NCI-H1436 (cell line): Measurements from ENCODE around the gene CD72.
"Not testable (repeated sequence)": the region's sequence is repeated elsewhere in the genome, so short reads cannot be mapped to it uniquely, and the experiment has no call there.

Experiments used
- DNase-seq: peaks from one replicate; lab custom pipeline; 2025; lab: John Stamatoyannopoulos, UW

The CD72 gene

GRCh38 chr9:35588506-35588905, 29.7 kb downstream of the CD72 start:
- not testable (repeated sequence) for DNase-seq

- DNase-seq = not testable (repeated sequence)
These were observed 33.5 kb downstream of the CD72 start for GRCh38 chr9:35584681-35585080.

GRCh38 chr9:35583521-35583920, 34.7 kb downstream of the CD72 start:
- not testable (repeated sequence) for DNase-seq

GRCh38 chr9:35579659-35580227, 38.5 kb downstream of the CD72 start:
- DNase-seq = not testable (repeated sequence)

GRCh38 chr9:35579130-35579529, 39.1 kb downstream of the CD72 start:
- DNase-seq = no peak

GRCh38 chr9:35577486-35577885, 40.7 kb downstream of the CD72 start:
- DNase-seq = no peak

GRCh38 chr9:35575478-35575877, 42.7 kb downstream of the CD72 start:
- no peak for DNase-seq

GRCh38 chr9:35574578-35575122, 43.6 kb downstream of the CD72 start:
- no peak for DNase-seq

GRCh38 chr9:35570709-35571504, 47.3 kb downstream of the CD72 start:
- DNase-seq = no peak

- no peak for DNase-seq
These were observed 49.0 kb downstream of the CD72 start for GRCh38 chr9:35569206-35569605.

GRCh38 chr9:35568196-35568595, 50.0 kb downstream of the CD72 start:
- DNase-seq = no peak

GRCh38 chr9:35566417-35566816, 51.8 kb downstream of the CD72 start:
- no peak for DNase-seq

GRCh38 chr9:35564658-35565061, 53.6 kb downstream of the CD72 start:
- no peak for DNase-seq

GRCh38 chr9:35563791-35564197, 54.4 kb downstream of the CD72 start:
- DNase-seq = no peak

GRCh38 chr9:35562895-35563780, 55.1 kb downstream of the CD72 start:
- no peak for DNase-seq

GRCh38 chr9:35561468-35562261, 56.5 kb downstream of the CD72 start:
- DNase-seq = no peak

- no peak for DNase-seq
These were observed 57.4 kb downstream of the CD72 start for GRCh38 chr9:35560625-35561337.
